GM04503 (cell line): ENCODE data around the gene THEM5.

ENCODE experiments used
- DNase-seq: peaks from one replicate; pipeline ENCODE4 v3.0.0-alpha.2; 2012; ENCODE audit warnings: low read depth

The THEM5 gene

DNA sequence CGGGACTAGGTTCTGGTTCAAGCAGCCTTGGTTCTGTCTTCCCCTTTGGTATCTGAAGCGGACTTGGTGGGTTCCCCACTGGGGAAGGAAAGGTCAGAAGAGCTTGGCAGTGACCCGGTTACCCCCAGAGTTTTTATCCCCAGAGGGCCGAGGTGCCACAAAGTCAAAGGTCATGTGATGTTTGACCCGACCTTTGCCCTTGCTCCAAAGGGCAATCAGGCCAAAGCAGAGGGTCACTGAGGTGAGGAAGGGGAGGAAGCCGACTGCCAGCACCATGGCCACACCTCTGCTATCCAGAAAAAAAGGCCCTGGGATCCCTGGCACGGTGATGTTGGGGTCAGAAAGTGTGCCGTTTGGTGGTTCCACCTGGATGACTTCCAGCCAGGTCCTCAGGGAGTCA lies 52.7 kb downstream of the THEM5 start:
- DNase-seq, result no peak

DNA sequence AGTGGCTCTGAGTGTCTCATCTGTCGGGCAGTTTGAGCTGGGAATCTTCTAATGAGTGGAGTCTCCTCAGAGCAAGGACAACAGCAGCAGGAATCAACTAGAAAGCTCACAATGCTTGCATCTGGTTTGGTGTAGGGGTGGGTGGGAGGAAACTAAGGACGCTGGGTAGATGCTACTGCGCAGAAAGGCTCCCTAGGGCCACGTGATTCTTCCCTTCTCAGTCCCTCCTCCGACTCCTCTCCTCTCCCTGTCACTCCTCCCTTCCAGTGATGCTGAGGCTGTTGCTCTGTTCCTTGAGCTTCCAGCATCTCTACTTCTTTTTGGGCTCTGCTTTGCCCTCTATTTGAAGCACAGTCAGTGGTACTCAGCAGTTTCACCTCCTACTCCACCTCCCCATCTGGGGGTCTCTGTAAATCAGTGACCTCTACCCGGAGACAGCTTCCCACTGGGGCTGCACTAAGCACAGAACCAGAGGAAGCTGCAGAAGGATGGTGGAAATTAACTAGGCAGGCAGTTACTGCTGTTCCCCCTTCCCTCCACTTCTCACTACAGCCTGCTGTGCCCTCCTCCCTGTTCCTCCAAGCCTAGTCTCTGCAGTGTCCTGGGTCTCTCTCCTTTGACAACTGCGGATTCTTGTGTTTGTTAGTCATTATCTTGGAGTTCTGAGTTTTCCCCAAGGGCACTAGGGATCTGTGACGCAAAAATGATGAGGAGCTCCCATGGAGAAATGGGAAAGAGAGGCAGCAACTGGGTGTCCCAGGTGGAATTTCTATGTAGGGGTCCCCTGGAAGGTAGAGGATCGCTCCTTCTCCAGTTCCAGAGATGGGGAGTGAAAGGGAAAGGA lies 54.1 kb downstream of the THEM5 start:
- DNase-seq, result no peak

DNA sequence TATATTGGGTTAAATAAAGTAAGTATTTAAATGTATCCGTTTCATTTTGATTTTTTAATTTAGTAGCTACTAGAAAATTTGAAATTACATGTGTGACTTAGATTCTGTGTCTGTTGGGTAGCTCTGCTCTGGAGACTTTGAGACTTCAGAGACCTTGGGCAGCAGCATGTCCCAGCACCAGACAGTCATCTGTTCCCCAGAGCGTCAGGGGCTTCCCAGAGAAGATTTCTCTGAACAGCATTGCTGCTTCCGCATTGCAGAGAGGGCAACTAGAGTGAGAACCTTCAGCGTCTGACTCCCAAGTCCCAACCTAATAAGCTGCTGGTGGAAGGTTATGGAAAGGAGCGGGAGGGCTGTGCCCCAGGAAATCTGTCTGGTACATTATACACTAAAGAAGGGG lies 54.9 kb downstream of the THEM5 start:
- DNase-seq, result no peak
